Body of pancreas (tissue), 4 donors: ENCODE data around the gene IFIT1B. TPM values are rescaled to one million over a fixed set of nuclear protein-coding genes. Genes with fewer than 3 reads are reported as not detected.
"Not testable (repeated sequence)": the region's sequence is repeated elsewhere in the genome, so short reads cannot be mapped to it uniquely, and the experiment has no call there.

Experiments used
- ATAC-seq: fragments of 150-250 bp; one replicate; pipeline ENCODE4 v1.9.1; 2016
- DNase-seq, 4 donors: peaks; one replicate each; pipeline ENCODE4 v3.0.0-alpha.2; 2019
- H3K27ac ChIP-seq, 4 donors: fragments of 200-600 bp; sonication (generic); 1 replicate in 3 of 4; 2 replicates in 1 of 4; pipeline versions ENCODE4 v1.5.1 to v1.6.1; 2016 to 2019; ENCODE audit warnings: mild to moderate bottlenecking in 1 of 4, mixed read lengths in 1 of 4, moderate library complexity in 1 of 4
- H3K27me3 ChIP-seq, 2 donors: fragments of 200-600 bp; sonication (generic); one replicate each; pipeline ENCODE4 v1.6.0; 2016; ENCODE audit warnings: mild to moderate bottlenecking in 1 of 2
- H3K36me3 ChIP-seq, 2 donors: fragments of 200-600 bp; sonication (generic); replicated peaks in 1 of 2; 2 replicates each; pipeline ENCODE4 v1.5.1; 2016; ENCODE audit warnings: low read depth in 2 of 2; ENCODE audit not compliant: insufficient read depth in 1 of 2
- H3K4me1 ChIP-seq: fragments of 200-600 bp; sonication (generic); one replicate; pipeline ENCODE4 v1.6.0; 2016
- H3K4me3 ChIP-seq, 2 donors: fragments of 200-600 bp; sonication (generic); 1 replicate in 1 of 2; 2 replicates in 1 of 2; pipeline ENCODE4 v1.5.1; 2016 to 2019
- H3K9me3 ChIP-seq, 3 donors: fragments of 200-600 bp; sonication (generic); 1 replicate in 2 of 3; 2 replicates in 1 of 3; pipeline ENCODE4 v1.5.1; 2016
- POLR2A ChIP-seq, 3 donors: fragments of 450-650 bp; IDR thresholded peaks; one replicate each; pipeline ENCODE4 v1.6.1; 2016; ENCODE audit warnings: antibody characterized with exemption in 3 of 3, mild to moderate bottlenecking in 2 of 3
- WGBS, 2 donors: methylation state at CpG; one replicate each; pipeline ENCODE4 v1.1.5; 2017; 5-methylcytosine and 5-hydroxymethylcytosine counted together
- intact Hi-C: fragments of 100-400 bp; cut with DNase I; formaldehyde crosslinking; loops from one replicate; pipeline ENCODE4 v1.15.1; 2023
- total RNA-seq, 2 donors: library from RNA; depleted of rRNA; stranded (reverse); fragments of >200 nt; gene quantifications; one replicate each; pipeline ENCODE4 v1.1.0, GENCODE V29; 2016
- TF ChIP-seq, protein P1 (sequence below), 7 experiments: fragments of 450-650 bp in 4 of 7; fragments of 200-600 bp in 3 of 7; sonication (generic) in 3 of 7; IDR thresholded peaks; one replicate each; pipeline ENCODE4 v1.5.1; 2016 to 2019; ENCODE audit warnings: antibody characterized with exemption in 7 of 7

IFIT1B gene
- total RNA-seq, 2 donors from 2014 or later: not detected

DNA sequence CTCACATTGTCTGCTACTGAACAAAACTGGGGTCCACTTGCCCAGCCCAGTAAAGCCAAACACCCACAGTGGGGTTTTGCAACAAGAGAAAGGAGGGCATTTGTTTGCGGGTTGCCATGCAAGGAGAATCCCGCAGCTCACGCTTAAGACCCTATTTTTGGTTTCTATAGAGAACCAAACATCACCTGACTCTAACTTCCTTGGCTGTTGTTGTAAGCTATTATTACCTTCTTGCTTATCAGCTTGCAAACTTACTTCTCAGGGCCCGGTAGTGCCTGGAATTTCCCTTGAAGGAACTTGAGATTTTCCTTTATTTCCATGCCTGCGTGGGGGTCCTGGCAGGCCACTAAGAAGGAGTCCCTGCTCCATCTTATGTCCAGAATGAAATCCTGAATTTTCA is 29.4 kb upstream of the IFIT1B start:
- no peaks in the 10 kb centered on the region for H3K27me3 ChIP-seq
- intact Hi-C loops: no loop called here
- no peak overlapping the region for H3K27ac ChIP-seq
- no peaks in the 10 kb centered on the region for H3K36me3 ChIP-seq
- ATAC-seq (no peak), DNase-seq (no peak)
- no peak overlapping the region for H3K4me3 ChIP-seq
- no peak for TF ChIP-seq POLR2A (IDR thresholded peaks at IDR 0.05)
- TF ChIP-seq, protein P1, sequence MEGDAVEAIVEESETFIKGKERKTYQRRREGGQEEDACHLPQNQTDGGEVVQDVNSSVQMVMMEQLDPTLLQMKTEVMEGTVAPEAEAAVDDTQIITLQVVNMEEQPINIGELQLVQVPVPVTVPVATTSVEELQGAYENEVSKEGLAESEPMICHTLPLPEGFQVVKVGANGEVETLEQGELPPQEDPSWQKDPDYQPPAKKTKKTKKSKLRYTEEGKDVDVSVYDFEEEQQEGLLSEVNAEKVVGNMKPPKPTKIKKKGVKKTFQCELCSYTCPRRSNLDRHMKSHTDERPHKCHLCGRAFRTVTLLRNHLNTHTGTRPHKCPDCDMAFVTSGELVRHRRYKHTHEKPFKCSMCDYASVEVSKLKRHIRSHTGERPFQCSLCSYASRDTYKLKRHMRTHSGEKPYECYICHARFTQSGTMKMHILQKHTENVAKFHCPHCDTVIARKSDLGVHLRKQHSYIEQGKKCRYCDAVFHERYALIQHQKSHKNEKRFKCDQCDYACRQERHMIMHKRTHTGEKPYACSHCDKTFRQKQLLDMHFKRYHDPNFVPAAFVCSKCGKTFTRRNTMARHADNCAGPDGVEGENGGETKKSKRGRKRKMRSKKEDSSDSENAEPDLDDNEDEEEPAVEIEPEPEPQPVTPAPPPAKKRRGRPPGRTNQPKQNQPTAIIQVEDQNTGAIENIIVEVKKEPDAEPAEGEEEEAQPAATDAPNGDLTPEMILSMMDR (IDR thresholded peaks at IDR 0.05): no peak
- H3K9me3 ChIP-seq: no peaks in the 10 kb centered on the region
- WGBS, 2 donors: 73 to 85% methylated on average over 5 of the region's 5 CpGs
- H3K4me1 ChIP-seq: peaks cover 27% of the 10 kb centered on the region

DNA sequence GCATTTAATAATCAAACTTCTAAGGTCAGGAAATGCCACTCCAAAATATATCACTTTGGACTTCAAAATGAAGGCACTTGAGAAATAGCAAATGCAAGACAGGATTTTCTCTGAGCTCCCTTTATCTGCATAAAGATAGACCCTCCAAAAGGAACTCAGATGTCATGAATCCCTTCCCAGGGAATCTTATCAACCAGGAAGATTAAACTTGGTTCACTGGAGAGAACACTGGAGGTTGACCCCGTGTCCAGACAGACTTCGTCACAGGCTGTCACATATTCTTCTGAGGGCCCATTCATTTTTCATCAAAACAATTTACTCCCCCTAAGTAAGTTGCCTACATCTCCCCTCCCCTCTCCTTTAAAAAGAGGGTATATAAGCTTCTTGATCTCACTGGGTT is 28.9 kb upstream of the IFIT1B start:
- no peak overlapping the region for H3K4me3 ChIP-seq
- no peaks in the 10 kb centered on the region for H3K27me3 ChIP-seq
- DNase-seq: no peak
- H3K9me3 ChIP-seq: no peaks in the 10 kb centered on the region
- no peak for ATAC-seq
- H3K27ac ChIP-seq: no peak overlapping the region
- intact Hi-C loops: no loop called here
- no peak for TF ChIP-seq POLR2A (IDR thresholded peaks at IDR 0.05)
- TF ChIP-seq, protein P1 (IDR thresholded peaks at IDR 0.05): no peak
- peaks cover 27% of the 10 kb centered on the region for H3K4me1 ChIP-seq
- no peaks in the 10 kb centered on the region for H3K36me3 ChIP-seq
- 73 to 85% methylated on average over 2 of the region's 2 CpGs for WGBS, 2 donors

DNA sequence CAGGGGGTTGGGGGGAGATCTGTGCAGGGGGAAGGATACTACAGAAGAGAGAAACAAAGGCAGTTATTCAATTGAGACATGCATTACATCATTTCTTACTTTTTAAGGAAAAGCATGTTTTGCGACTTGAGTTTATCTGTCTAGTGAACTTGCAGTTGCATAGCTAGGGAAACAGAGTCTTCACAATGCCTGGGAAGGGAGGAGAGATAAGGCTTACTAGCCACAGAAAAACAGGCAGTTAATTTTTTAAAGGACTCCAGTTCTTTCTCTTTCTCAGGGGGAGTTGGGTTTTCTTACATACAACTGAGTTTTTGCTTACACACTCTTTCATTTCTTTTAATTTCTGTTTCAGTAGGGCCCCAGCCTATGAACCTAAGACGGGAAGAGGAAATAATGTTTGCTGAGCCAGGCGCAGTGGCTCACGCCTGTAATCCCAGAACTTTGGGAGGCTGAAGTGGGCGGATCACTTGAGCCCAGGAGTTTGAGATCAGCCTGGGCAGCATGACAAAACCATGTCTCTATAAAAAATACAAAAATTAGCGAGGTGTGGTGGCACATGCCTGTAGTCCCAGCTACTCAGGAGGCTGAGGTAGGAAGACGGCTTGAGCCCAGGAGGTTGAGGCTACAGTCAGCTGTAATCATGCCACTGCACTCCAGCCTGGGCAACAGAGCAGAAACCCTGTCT is 27.1 kb upstream of the IFIT1B start:
- peak in 3 of 4 donors; percentile 34 to 49 (median 35) for DNase-seq
- H3K9me3 ChIP-seq, H3K27me3 ChIP-seq, H3K4me3 ChIP-seq, ATAC-seq, H3K36me3 ChIP-seq, intact Hi-C loops: not testable (repeated sequence)
- peaks cover 27% of the 10 kb centered on the region for H3K4me1 ChIP-seq
- H3K27ac ChIP-seq: peak overlapping the region; percentile 77 to 86 (median 83)
- WGBS, 2 donors: 43 to 60% methylated on average over 7 of the region's 7 CpGs
- TF ChIP-seq POLR2A (IDR thresholded peaks at IDR 0.05): peak in 1 of 3 donors; percentile 15

DNA sequence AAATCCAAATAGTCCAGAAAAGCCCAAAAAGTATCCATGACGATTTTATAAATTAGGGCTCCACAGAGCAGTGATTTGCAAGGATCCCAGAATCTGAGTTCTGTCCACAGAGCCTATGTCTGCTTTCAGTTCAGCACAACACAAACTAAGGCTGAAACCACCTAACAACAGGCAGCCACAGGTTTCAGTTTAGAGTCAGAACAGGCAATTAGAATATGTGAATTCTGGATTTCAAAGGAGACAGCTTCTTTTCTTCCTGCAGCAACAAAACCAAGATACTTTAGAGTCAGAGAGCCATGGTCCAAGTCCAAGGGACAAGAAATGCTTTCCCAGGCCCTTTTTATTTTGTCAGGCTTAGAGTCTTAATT is 26.5 kb upstream of the IFIT1B start:
- no peak overlapping the region for H3K4me3 ChIP-seq
- no peaks in the 10 kb centered on the region for H3K36me3 ChIP-seq
- TF ChIP-seq POLR2A (IDR thresholded peaks at IDR 0.05): no peak
- TF ChIP-seq, protein P1 (IDR thresholded peaks at IDR 0.05): no peak
- no peaks in the 10 kb centered on the region for H3K9me3 ChIP-seq
- H3K27ac ChIP-seq: peak overlapping the region; percentile 77 to 86 (median 83)
- peak; percentile 19 for ATAC-seq
- no peak for DNase-seq
- WGBS, 2 donors: 6 to 36% methylated on average over 1 of the region's 1 CpG
- peaks cover 27% of the 10 kb centered on the region for H3K4me1 ChIP-seq
- intact Hi-C loops: no loop called here
- no peaks in the 10 kb centered on the region for H3K27me3 ChIP-seq

DNA sequence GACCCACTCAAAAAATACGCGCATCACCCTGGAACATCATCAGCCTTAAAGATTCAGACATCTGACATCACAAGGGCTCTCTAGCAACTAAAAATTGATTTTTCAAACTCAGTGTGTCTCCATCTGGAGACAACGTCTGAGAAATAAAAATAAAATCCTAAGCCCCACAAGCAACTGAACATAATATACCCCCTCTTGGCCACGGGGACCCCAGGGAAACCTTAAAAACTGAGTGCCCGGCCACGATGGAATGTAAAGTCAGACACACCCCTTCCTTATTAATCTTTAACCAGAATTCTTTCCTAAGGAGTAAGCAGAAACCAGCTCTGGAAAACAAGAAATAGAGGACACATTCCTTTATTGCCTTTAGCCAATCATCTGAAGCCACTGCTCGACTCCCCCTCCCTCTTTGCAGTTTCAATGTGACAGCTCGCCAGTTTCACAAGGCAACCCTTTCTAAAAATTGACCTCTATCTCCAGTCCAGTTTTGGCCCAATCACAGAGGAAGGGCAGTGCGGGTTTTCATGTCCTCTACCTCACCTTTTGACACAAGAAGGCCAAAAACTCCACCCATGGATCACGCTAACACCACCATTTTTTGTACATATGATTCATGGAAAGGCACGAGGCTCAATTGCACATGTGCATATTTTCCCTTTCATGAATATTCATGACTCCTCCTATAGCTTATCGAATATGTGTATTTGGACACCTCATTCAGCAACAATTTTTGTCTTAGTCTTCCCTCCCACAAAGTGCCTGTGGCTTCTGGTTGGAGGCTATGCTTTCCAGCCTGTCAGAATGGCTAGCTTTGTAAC is 25.9 kb upstream of the IFIT1B start:
- ATAC-seq (peak; percentile 96), DNase-seq (peak; percentile 66 to 81 (median 72))
- H3K27me3 ChIP-seq: no peaks in the 10 kb centered on the region
- H3K4me1 ChIP-seq: peaks cover 27% of the 10 kb centered on the region
- no peaks in the 10 kb centered on the region for H3K36me3 ChIP-seq
- TF ChIP-seq POLR2A (IDR thresholded peaks at IDR 0.05): no peak
- TF ChIP-seq, protein P1 (IDR thresholded peaks at IDR 0.05): no peak
- H3K27ac ChIP-seq: peak overlapping the region; percentile 77 to 86 (median 83)
- H3K4me3 ChIP-seq: no peak overlapping the region
- H3K9me3 ChIP-seq: no peaks in the 10 kb centered on the region
- 22 to 27% methylated on average over 12 of the region's 12 CpGs for WGBS, 2 donors
- intact Hi-C loops: no loop called here
